ENCODE measurements around the gene IFT22. TPM values are rescaled to one million over a fixed set of nuclear protein-coding genes. Genes with fewer than 3 reads are reported as not detected.

IFT22 gene
- total RNA-seq, 4 donors from 2014 or later = 23.5 to 40.8 (median 28.1) TPM

DNA sequence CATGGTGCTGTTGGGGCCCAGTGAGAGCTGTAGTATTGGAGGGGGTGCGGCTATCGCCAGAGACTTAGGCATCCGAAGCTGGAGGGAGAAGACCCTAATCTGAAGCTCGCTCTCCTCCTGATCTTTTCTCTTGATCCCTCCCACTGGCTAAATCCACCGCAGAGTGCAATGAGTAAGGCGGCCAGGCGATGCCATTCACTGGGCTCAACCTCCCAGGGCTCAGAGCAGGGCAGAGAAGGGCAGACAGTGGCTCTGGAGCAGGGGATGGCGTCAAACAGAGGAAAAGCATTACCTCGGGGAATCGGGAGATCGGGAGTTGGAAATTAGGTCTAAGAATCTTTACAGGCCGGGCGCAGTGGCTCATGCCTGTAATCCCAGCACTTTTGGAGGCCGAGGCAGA is 18.8 kb upstream of the IFT22 start:
- H3K27ac ChIP-seq = no peak overlapping the region
- TF ChIP-seq POLR2AphosphoS5 (IDR thresholded peaks at IDR 0.05) (no peak), EP300 (IDR thresholded peaks at IDR 0.05) (no peak), POLR2A (IDR thresholded peaks at IDR 0.05) (no peak)
- TF ChIP-seq, protein P1, sequence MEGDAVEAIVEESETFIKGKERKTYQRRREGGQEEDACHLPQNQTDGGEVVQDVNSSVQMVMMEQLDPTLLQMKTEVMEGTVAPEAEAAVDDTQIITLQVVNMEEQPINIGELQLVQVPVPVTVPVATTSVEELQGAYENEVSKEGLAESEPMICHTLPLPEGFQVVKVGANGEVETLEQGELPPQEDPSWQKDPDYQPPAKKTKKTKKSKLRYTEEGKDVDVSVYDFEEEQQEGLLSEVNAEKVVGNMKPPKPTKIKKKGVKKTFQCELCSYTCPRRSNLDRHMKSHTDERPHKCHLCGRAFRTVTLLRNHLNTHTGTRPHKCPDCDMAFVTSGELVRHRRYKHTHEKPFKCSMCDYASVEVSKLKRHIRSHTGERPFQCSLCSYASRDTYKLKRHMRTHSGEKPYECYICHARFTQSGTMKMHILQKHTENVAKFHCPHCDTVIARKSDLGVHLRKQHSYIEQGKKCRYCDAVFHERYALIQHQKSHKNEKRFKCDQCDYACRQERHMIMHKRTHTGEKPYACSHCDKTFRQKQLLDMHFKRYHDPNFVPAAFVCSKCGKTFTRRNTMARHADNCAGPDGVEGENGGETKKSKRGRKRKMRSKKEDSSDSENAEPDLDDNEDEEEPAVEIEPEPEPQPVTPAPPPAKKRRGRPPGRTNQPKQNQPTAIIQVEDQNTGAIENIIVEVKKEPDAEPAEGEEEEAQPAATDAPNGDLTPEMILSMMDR (IDR thresholded peaks at IDR 0.05) = no peak
- H3K4me1 ChIP-seq = no peaks in the 10 kb centered on the region
- H3K9me3 ChIP-seq = no peaks in the 10 kb centered on the region
- H3K36me3 ChIP-seq = no peaks in the 10 kb centered on the region
- whole genome bisulfite sequencing, 2 donors (ENCODE audit: low coverage in 1 of 2) = 67 to 79% methylated on average over 6 to 7 of the region's 14 CpGs
- ATAC-seq = no peak
- no peak overlapping the region for H3K4me3 ChIP-seq
- H3K27me3 ChIP-seq = peaks cover 20% of the 10 kb centered on the region

DNA sequence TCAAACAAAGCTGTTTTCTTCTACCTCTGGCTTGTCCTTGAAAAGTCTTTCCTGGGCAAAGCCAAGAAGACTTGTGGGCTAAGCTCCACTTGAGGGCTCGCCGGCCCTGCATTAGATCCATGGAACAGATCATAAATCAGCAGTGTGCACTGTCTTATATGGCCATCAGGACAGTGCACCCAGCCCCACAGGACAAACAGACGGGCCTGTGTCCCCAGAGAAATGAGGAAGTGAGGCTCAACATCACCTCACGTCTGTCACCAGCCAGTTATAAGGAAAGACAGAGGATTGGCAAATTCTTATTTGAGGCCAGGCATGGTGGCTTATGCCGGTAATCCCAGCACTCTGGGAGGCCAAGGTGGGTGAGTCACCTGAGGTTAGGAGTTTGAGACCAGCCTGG is 12.3 kb upstream of the IFT22 start:
- Histone ChIP-seq H3K27me3 (peaks cover 56% of the 10 kb centered on the region), H3K27ac (no peak overlapping the region), H3K9me3 (no peaks in the 10 kb centered on the region), H3K4me1 (no peaks in the 10 kb centered on the region), H3K4me3 (no peak overlapping the region), H3K36me3 (no peaks in the 10 kb centered on the region)
- WGBS, 2 donors (ENCODE audit: low coverage in 1 of 2) = 64 to 100% methylated on average over 2 of the region's 5 CpGs
- no peak for ATAC-seq
- TF ChIP-seq EP300 (IDR thresholded peaks at IDR 0.05) (no peak), POLR2AphosphoS5 (IDR thresholded peaks at IDR 0.05) (no peak), POLR2A (IDR thresholded peaks at IDR 0.05) (no peak)
- TF ChIP-seq, protein P1 (IDR thresholded peaks at IDR 0.05) = no peak

GRCh38 chr7:101332026-101332425 is 10.4 kb upstream of the IFT22 start:
- peaks cover 72% of the 10 kb centered on the region for H3K27me3 ChIP-seq
- H3K27ac ChIP-seq = no peak overlapping the region
- H3K4me3 ChIP-seq = no peak overlapping the region
- 75 to 92% methylated on average over 2 to 5 of the region's 8 CpGs for WGBS, 2 donors (ENCODE audit: low coverage in 1 of 2)
- no peaks in the 10 kb centered on the region for H3K36me3 ChIP-seq
- H3K9me3 ChIP-seq = no peaks in the 10 kb centered on the region
- no peaks in the 10 kb centered on the region for H3K4me1 ChIP-seq
- TF ChIP-seq, protein P1 (IDR thresholded peaks at IDR 0.05) = no peak
- ATAC-seq = no peak

DNA sequence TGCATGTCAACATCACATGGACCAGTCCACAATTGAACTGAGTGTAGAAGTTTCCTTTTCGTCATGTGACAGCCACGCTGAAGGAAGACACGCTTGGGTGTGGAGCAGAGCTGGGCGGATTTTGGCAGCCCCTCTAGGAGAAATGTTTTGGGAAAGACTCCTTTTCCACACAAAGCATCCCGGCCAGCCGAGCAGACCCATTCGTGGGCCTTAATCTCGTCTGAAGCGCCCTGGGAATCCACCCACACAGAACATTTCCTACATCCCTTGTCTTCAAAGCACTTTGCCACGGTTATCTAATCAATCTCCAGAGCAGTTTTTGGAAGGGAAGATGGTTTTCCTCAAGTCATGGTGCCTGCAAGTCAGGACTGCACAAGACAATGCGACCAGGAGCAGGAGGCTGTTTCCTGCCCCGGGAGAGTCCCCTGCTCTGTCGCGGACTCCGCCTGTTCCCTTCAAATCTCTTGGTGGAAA is 8.4 kb upstream of the IFT22 start:
- H3K36me3 ChIP-seq = no peaks in the 10 kb centered on the region
- no peaks in the 10 kb centered on the region for H3K9me3 ChIP-seq
- no peak overlapping the region for H3K27ac ChIP-seq
- 37 to 57% methylated on average over 4 to 15 of the region's 15 CpGs for WGBS, 2 donors (ENCODE audit: low coverage in 1 of 2)
- TF ChIP-seq POLR2A (IDR thresholded peaks at IDR 0.05) (no peak), POLR2AphosphoS5 (IDR thresholded peaks at IDR 0.05) (no peak)
- peaks cover 77% of the 10 kb centered on the region for H3K27me3 ChIP-seq
- no peaks in the 10 kb centered on the region for H3K4me1 ChIP-seq
- no peak overlapping the region for H3K4me3 ChIP-seq
- no peak for ATAC-seq

- TF ChIP-seq EP300 (IDR thresholded peaks at IDR 0.05) (no peak), POLR2AphosphoS5 (IDR thresholded peaks at IDR 0.05) (no peak), POLR2A (IDR thresholded peaks at IDR 0.05) (no peak)
- TF ChIP-seq, protein P1 (IDR thresholded peaks at IDR 0.05) = no peak
- Histone ChIP-seq H3K36me3 (no peaks in the 10 kb centered on the region), H3K9me3 (no peaks in the 10 kb centered on the region), H3K27me3 (peaks cover 60% of the 10 kb centered on the region), H3K4me1 (no peaks in the 10 kb centered on the region), H3K4me3 (no peak overlapping the region), H3K27ac (no peak overlapping the region)
- no peak for ATAC-seq
- 65 to 68% methylated on average over 4 to 5 of the region's 5 CpGs for WGBS, 2 donors (ENCODE audit: low coverage in 1 of 2)
Observed at GRCh38 chr7:101328159-101328558, 6.5 kb upstream of the IFT22 start.

Measured in gastroesophageal sphincter (tissue), 4 donors.